Measurements from ENCODE around the gene SLC9A3.
"Not testable (repeated sequence)": the region's sequence is repeated elsewhere in the genome, so short reads cannot be mapped to it uniquely, and the experiment has no call there.

Gene SLC9A3

GRCh38 chr5:566636-567309 is 42.5 kb upstream of the SLC9A3 start:
- no peak for TF ChIP-seq CTCF (IDR thresholded peaks at IDR 0.05; ENCODE audit: borderline replicate concordance, control extremely low read depth, extremely low read depth, insufficient read depth, missing control alignments)
- in situ Hi-C loops (cut with MboI; ENCODE audit: low sequenced_read_pairs, unreplicated experiment): no loop called here
- DNase-seq (ENCODE audit: low spot score): no peak

- DNase-seq (ENCODE audit: low spot score): peak; percentile 28
- in situ Hi-C loops (cut with MboI; ENCODE audit: low sequenced_read_pairs, unreplicated experiment): no loop called here
- TF ChIP-seq CTCF (IDR thresholded peaks at IDR 0.05; ENCODE audit: borderline replicate concordance, control extremely low read depth, extremely low read depth, insufficient read depth, missing control alignments): no peak
Observed at GRCh38 chr5:565782-566440, 41.7 kb upstream of the SLC9A3 start.

GRCh38 chr5:561408-561807 is 37.2 kb upstream of the SLC9A3 start:
- in situ Hi-C loops (cut with MboI; ENCODE audit: low sequenced_read_pairs, unreplicated experiment): no loop called here
- DNase-seq (ENCODE audit: low spot score): no peak
- TF ChIP-seq CTCF (IDR thresholded peaks at IDR 0.05; ENCODE audit: borderline replicate concordance, control extremely low read depth, extremely low read depth, insufficient read depth, missing control alignments): no peak

GRCh38 chr5:560792-561166 is 36.5 kb upstream of the SLC9A3 start:
- in situ Hi-C loops (cut with MboI; ENCODE audit: low sequenced_read_pairs, unreplicated experiment): no loop called here
- no peak for DNase-seq (ENCODE audit: low spot score)
- TF ChIP-seq CTCF (IDR thresholded peaks at IDR 0.05; ENCODE audit: borderline replicate concordance, control extremely low read depth, extremely low read depth, insufficient read depth, missing control alignments): no peak

GRCh38 chr5:558871-559503 is 34.7 kb upstream of the SLC9A3 start:
- no peak for TF ChIP-seq CTCF (IDR thresholded peaks at IDR 0.05; ENCODE audit: borderline replicate concordance, control extremely low read depth, extremely low read depth, insufficient read depth, missing control alignments)
- DNase-seq (ENCODE audit: low spot score): no peak
- in situ Hi-C loops (cut with MboI; ENCODE audit: low sequenced_read_pairs, unreplicated experiment): no loop called here

GRCh38 chr5:558326-558725 is 34.1 kb upstream of the SLC9A3 start:
- in situ Hi-C loops (cut with MboI; ENCODE audit: low sequenced_read_pairs, unreplicated experiment): no loop called here
- no peak for TF ChIP-seq CTCF (IDR thresholded peaks at IDR 0.05; ENCODE audit: borderline replicate concordance, control extremely low read depth, extremely low read depth, insufficient read depth, missing control alignments)
- DNase-seq (ENCODE audit: low spot score): peak; percentile 44

- peak; percentile 18 for DNase-seq (ENCODE audit: low spot score)
- in situ Hi-C loops (cut with MboI; ENCODE audit: low sequenced_read_pairs, unreplicated experiment): not testable (repeated sequence)
Observed at GRCh38 chr5:557917-558316, 33.7 kb upstream of the SLC9A3 start.

Data from GM13976 (cell line).